Measurements from ENCODE around the gene SEMA6A. TPM values are rescaled to one million over a fixed set of nuclear protein-coding genes. Genes with fewer than 3 reads are reported as not detected.

SEMA6A gene
- total RNA-seq, 1 experiment from 2014 or later = not detected

GRCh38 chr5:116613445-116613844 is 38.8 kb upstream of the SEMA6A start:
- DNase-seq (no peak), ATAC-seq (no peak)
- H3K79me2 ChIP-seq (ENCODE audit: low read length) = no peaks in the 10 kb centered on the region
- no peak overlapping the region for H3K9ac ChIP-seq (ENCODE audit: low read length)
- no peaks in the 10 kb centered on the region for H3F3A ChIP-seq (ENCODE audit: low read length, unreplicated experiment)
- no peak overlapping the region for H3K4me3 ChIP-seq (ENCODE audit: low read length)
- H3K27ac ChIP-seq (ENCODE audit: low read length) = no peak overlapping the region
- no peaks in the 10 kb centered on the region for H3K27me3 ChIP-seq (ENCODE audit: low read length)
- no peaks in the 10 kb centered on the region for H4K20me1 ChIP-seq (ENCODE audit: low read length)
- intact Hi-C loops (cut with micrococcal nuclease) = no loop called here
- H3K4me1 ChIP-seq (ENCODE audit: insufficient read depth, low read length) = no peaks in the 10 kb centered on the region
- BruUV-seq (replicated peaks) = no TSS peak
- H3K9me3 ChIP-seq (ENCODE audit: low read length) = no peaks in the 10 kb centered on the region
- ChIA-PET POLR2A (ENCODE audit: unreplicated experiment) (no interaction called here), CTCF (no interaction called here)
- H3K9me2 ChIP-seq (replicated peaks; ENCODE audit: low read length) = no peaks in the 10 kb centered on the region
- no peaks in the 10 kb centered on the region for H3K36me3 ChIP-seq (ENCODE audit: low read depth, low read length)
- TF ChIP-seq, protein P1, sequence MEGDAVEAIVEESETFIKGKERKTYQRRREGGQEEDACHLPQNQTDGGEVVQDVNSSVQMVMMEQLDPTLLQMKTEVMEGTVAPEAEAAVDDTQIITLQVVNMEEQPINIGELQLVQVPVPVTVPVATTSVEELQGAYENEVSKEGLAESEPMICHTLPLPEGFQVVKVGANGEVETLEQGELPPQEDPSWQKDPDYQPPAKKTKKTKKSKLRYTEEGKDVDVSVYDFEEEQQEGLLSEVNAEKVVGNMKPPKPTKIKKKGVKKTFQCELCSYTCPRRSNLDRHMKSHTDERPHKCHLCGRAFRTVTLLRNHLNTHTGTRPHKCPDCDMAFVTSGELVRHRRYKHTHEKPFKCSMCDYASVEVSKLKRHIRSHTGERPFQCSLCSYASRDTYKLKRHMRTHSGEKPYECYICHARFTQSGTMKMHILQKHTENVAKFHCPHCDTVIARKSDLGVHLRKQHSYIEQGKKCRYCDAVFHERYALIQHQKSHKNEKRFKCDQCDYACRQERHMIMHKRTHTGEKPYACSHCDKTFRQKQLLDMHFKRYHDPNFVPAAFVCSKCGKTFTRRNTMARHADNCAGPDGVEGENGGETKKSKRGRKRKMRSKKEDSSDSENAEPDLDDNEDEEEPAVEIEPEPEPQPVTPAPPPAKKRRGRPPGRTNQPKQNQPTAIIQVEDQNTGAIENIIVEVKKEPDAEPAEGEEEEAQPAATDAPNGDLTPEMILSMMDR (conservative IDR thresholded peaks at IDR 0.05; ENCODE audit: low read depth, low read length) = no peak
- no peak for TF ChIP-seq EZH2 (IDR thresholded peaks at IDR 0.05; ENCODE audit: low read length, unreplicated experiment)
- TF ChIP-seq EZH2phosphoT487 (IDR thresholded peaks at IDR 0.05; ENCODE audit: borderline replicate concordance, low read length) = no peak
- H2AFZ ChIP-seq (ENCODE audit: low read length) = no peak overlapping the region
- H3K4me2 ChIP-seq (ENCODE audit: low read length) = no peak overlapping the region

- ATAC-seq = no peak
- TF ChIP-seq EZH2phosphoT487 (IDR thresholded peaks at IDR 0.05; ENCODE audit: borderline replicate concordance, low read length) (no peak), EZH2 (IDR thresholded peaks at IDR 0.05; ENCODE audit: low read length, unreplicated experiment) (no peak)
- TF ChIP-seq, protein P1 (conservative IDR thresholded peaks at IDR 0.05; ENCODE audit: low read depth, low read length) = no peak
- ChIA-PET CTCF (no interaction called here), POLR2A (ENCODE audit: unreplicated experiment) (no interaction called here)
- Histone ChIP-seq H3K9ac (ENCODE audit: low read length) (no peak overlapping the region), H3K4me1 (ENCODE audit: insufficient read depth, low read length) (no peaks in the 10 kb centered on the region), H3K4me3 (ENCODE audit: low read length) (no peak overlapping the region), H3K27ac (ENCODE audit: low read length) (no peak overlapping the region), H2AFZ (ENCODE audit: low read length) (no peak overlapping the region), H3K79me2 (ENCODE audit: low read length) (no peaks in the 10 kb centered on the region), H3K27me3 (ENCODE audit: low read length) (no peaks in the 10 kb centered on the region), H4K20me1 (ENCODE audit: low read length) (no peaks in the 10 kb centered on the region), H3F3A (ENCODE audit: low read length, unreplicated experiment) (no peaks in the 10 kb centered on the region), H3K4me2 (ENCODE audit: low read length) (no peak overlapping the region), H3K9me2 (replicated peaks; ENCODE audit: low read length) (no peaks in the 10 kb centered on the region), H3K36me3 (ENCODE audit: low read depth, low read length) (no peaks in the 10 kb centered on the region), H3K9me3 (ENCODE audit: low read length) (no peaks in the 10 kb centered on the region)
- intact Hi-C loops (cut with micrococcal nuclease) = no loop called here
- BruUV-seq (replicated peaks) = no TSS peak
- no peak for DNase-seq
These were observed 37.8 kb upstream of the SEMA6A start for GRCh38 chr5:116612431-116612830.

DNA sequence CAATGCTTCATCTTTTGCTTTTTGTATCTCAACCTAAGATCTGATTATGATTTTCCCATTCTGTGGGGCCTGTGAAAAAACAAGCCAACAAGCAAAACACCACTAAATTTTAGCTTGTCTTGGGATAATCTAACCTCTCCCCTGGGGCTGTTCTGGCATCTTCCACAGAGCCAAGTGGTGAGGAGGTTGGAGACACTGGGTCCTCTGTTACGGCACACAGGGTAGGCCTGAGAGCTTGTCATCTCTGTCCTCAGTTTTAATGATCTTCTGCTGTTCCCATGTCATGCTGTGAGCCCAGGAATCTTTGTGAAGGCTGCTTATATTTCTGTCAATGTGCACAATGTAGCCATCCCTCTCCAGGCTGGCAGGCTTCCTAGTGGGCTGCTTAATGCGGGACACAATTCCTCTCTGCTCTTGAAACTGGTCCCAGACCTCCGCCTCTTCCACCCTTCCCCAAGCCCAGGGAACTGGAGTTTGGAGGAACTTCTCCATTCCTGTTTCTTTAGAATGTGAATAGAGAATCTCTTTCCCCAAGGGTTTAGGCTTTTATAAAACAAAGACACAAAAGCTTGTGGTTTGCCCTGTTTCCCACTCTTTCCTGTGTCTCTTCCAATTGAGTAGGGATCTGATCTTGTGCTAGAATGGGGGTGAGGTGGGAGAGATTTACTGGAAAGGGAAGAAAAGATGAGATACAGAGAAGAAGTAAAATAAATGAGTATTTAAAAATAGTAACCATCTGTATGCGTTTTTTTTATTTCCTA is 30.9 kb upstream of the SEMA6A start:
- no TSS peak for BruUV-seq (replicated peaks)
- intact Hi-C loops (cut with micrococcal nuclease) = no loop called here
- Histone ChIP-seq H3K4me3 (ENCODE audit: low read length) (no peak overlapping the region), H3K9ac (ENCODE audit: low read length) (no peak overlapping the region), H3K9me2 (replicated peaks; ENCODE audit: low read length) (no peaks in the 10 kb centered on the region), H3K36me3 (ENCODE audit: low read depth, low read length) (no peaks in the 10 kb centered on the region), H3K9me3 (ENCODE audit: low read length) (no peaks in the 10 kb centered on the region), H3F3A (ENCODE audit: low read length, unreplicated experiment) (no peaks in the 10 kb centered on the region), H2AFZ (ENCODE audit: low read length) (no peak overlapping the region), H3K27ac (ENCODE audit: low read length) (no peak overlapping the region), H3K4me2 (ENCODE audit: low read length) (no peak overlapping the region), H3K79me2 (ENCODE audit: low read length) (no peaks in the 10 kb centered on the region), H4K20me1 (ENCODE audit: low read length) (no peaks in the 10 kb centered on the region), H3K27me3 (ENCODE audit: low read length) (no peaks in the 10 kb centered on the region), H3K4me1 (ENCODE audit: insufficient read depth, low read length) (no peaks in the 10 kb centered on the region)
- TF ChIP-seq, protein P1 (conservative IDR thresholded peaks at IDR 0.05; ENCODE audit: low read depth, low read length) = no peak
- TF ChIP-seq EZH2phosphoT487 (IDR thresholded peaks at IDR 0.05; ENCODE audit: borderline replicate concordance, low read length) (no peak), EZH2 (IDR thresholded peaks at IDR 0.05; ENCODE audit: low read length, unreplicated experiment) (no peak)
- ChIA-PET CTCF (no interaction called here), POLR2A (ENCODE audit: unreplicated experiment) (no interaction called here)
- no peak for DNase-seq
- ATAC-seq = no peak

Data from PC-3 (cell line).